Activated T-cell treated with anti-CD3 and anti-CD28 coated beads, Interleukin-2, amount 50 U/mL, for 72 hours (primary cell): Measurements from ENCODE around the gene ADGRV1. TPM values are rescaled to one million over a fixed set of nuclear protein-coding genes. Genes with fewer than 3 reads are reported as not detected.

ENCODE experiments used
- ATAC-seq, 2 donors: fragments of 150-1000 bp; cut with Tn5 transposase; replicated peaks in 1 of 2; 2 replicates each; pipeline ENCODE4 v1.10.0; 2021; ENCODE audit warnings: moderate library complexity in 2 of 2, mild to moderate bottlenecking in 1 of 2
- DNase-seq, 2 donors: peaks; one replicate each; pipeline ENCODE4 v3.0.0; 2021 to 2022; ENCODE audit warnings: mixed read lengths in 1 of 2
- H3K27ac Mint-ChIP-seq: one replicate; pipeline ENCODE4 v1.8.0; 2022; ENCODE audit warnings: mild to moderate bottlenecking, moderate library complexity, mixed read lengths
- H3K27me3 Mint-ChIP-seq: one replicate; pipeline ENCODE4 v1.8.0; 2022; ENCODE audit warnings: low read depth, mixed read lengths
- H3K36me3 Mint-ChIP-seq, 2 donors: one replicate each; pipeline ENCODE4 v1.8.0; 2022; ENCODE audit warnings: mixed read lengths in 2 of 2, mild to moderate bottlenecking in 1 of 2; ENCODE audit not compliant: insufficient read depth in 2 of 2
- H3K4me1 Mint-ChIP-seq: one replicate; pipeline ENCODE4 v1.8.0; 2022; ENCODE audit warnings: low read depth, mixed read lengths
- H3K4me3 Mint-ChIP-seq, 2 donors: one replicate each; pipeline ENCODE4 v1.8.0; 2022; ENCODE audit warnings: mild to moderate bottlenecking in 2 of 2, mixed read lengths in 2 of 2, moderate library complexity in 2 of 2
- H3K9me3 Mint-ChIP-seq, 2 donors: one replicate each; pipeline ENCODE4 v1.8.0; 2022; ENCODE audit warnings: mixed read lengths in 2 of 2
- total RNA-seq, 2 donors: library from RNA; stranded (reverse); gene quantifications; one replicate each; pipeline ENCODE4 v1.2.3, GENCODE V29; 2022

ADGRV1 gene
- total RNA-seq, 2 donors from 2014 or later: 0.12 to 0.21 TPM

DNA sequence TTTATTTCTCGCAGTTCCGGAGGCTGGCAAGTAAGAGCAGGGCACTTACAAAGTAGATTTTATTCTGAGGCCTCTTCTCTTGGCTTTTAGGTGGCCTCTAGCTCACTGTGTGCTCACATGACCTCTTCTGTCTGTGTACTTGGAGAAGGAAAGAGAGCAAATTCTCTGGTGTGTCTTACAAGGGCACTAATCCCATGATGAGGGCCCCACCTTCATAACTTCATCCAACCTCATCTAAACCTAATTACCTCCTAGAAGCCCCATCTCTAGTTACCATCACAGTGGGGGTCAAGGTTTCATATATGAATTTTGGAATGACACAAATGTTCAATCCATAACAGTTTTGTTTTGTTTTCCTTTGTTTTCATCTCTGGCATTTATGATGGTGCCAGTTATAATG, 376.1 kb downstream of the ADGRV1 start:
- Mint-ChIP-seq H3K4me1 (peaks cover 5% of the 10 kb centered on the region), H3K27ac (no peak overlapping the region), H3K9me3 (no peaks in the 10 kb centered on the region), H3K36me3 (no peaks in the 10 kb centered on the region), H3K4me3 (no peak overlapping the region), H3K27me3 (peaks cover 22% of the 10 kb centered on the region)
- DNase-seq: no peak
- ATAC-seq: no peak

- DNase-seq (no peak), ATAC-seq (no peak)
- H3K36me3 Mint-ChIP-seq: no peaks in the 10 kb centered on the region
- no peak overlapping the region for H3K4me3 Mint-ChIP-seq
- H3K27me3 Mint-ChIP-seq: peaks cover 14% of the 10 kb centered on the region
- H3K27ac Mint-ChIP-seq: no peak overlapping the region
- peaks cover 16% of the 10 kb centered on the region for H3K4me1 Mint-ChIP-seq
- H3K9me3 Mint-ChIP-seq: no peaks in the 10 kb centered on the region
These were observed 380.6 kb downstream of the ADGRV1 start for GRCh38 chr5:90939211-90939610.

DNA sequence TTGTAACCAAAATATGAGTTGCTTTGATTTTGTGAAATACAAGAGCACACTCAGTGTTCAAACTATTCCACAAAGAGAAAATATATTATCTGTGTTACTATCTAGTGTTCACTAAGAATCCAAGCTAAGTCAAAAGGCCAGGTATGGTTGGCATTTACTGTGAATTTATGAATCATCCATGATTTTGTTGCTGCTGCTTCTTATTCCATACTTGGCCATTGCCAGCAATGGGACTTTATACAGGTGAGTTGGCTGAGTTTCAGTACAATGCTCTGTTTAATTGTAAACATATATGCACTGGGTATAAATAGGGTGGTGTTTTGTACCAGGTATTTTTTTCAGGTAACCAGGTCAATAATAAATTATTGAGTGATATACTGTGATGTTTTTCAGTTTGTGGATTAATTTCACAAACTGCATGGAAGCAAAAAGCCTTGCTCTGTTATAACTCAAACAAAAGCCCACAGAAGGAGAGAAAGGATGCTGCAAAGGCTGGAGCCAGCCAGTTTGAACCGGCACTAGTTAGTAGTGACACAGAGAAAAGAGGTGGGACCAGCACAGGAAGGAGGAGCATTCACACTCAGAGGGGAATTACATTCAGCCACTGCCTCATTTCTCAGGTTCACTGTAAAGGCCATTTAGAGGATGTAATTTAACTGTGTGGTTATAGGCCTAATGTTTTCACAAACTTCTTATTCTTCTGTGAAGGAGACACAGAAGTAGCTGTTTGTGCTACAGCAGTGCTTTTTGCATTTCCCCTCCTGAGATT, 381.8 kb downstream of the ADGRV1 start:
- peak; percentile 57 to 60 for DNase-seq
- H3K27me3 Mint-ChIP-seq: peaks cover 14% of the 10 kb centered on the region
- H3K9me3 Mint-ChIP-seq: no peaks in the 10 kb centered on the region
- peak overlapping the region; percentile 42 to 72 for H3K4me3 Mint-ChIP-seq
- no peaks in the 10 kb centered on the region for H3K36me3 Mint-ChIP-seq
- peak overlapping the region; percentile 55 for H3K27ac Mint-ChIP-seq
- peaks cover 16% of the 10 kb centered on the region for H3K4me1 Mint-ChIP-seq
- peak; percentile 100 for ATAC-seq

- Mint-ChIP-seq H3K9me3 (no peaks in the 10 kb centered on the region), H3K4me3 (peak overlapping the region; percentile 10 to 72), H3K27ac (peak overlapping the region; percentile 55), H3K36me3 (no peaks in the 10 kb centered on the region), H3K27me3 (peaks cover 20% of the 10 kb centered on the region), H3K4me1 (peaks cover 16% of the 10 kb centered on the region)
- DNase-seq (no peak), ATAC-seq (no peak)
These were observed 382.6 kb downstream of the ADGRV1 start for GRCh38 chr5:90941002-90941720.

DNA sequence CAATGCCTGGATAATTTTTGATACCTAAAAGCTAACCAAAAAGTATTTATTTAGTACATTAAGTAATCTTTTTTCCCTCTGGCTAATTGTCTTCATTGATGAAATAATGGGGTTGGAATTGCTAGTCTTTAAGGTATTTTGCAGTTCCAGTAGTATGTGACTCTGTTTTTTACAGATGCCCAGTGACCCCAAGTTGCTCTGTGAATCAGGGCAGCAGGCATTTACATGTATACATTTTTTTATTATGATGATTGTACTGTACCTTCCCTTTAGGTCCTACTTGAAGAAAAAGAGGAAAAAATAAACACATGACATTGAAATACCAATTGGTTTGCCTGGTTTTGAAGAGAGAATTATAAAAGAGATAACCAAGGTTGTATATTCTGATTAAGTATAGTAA, 385.5 kb downstream of the ADGRV1 start:
- peaks cover 16% of the 10 kb centered on the region for H3K4me1 Mint-ChIP-seq
- no peaks in the 10 kb centered on the region for H3K36me3 Mint-ChIP-seq
- no peak overlapping the region for H3K4me3 Mint-ChIP-seq
- no peak for DNase-seq
- H3K9me3 Mint-ChIP-seq: no peaks in the 10 kb centered on the region
- ATAC-seq: no peak
- no peak overlapping the region for H3K27ac Mint-ChIP-seq
- peaks cover 29% of the 10 kb centered on the region for H3K27me3 Mint-ChIP-seq

DNA sequence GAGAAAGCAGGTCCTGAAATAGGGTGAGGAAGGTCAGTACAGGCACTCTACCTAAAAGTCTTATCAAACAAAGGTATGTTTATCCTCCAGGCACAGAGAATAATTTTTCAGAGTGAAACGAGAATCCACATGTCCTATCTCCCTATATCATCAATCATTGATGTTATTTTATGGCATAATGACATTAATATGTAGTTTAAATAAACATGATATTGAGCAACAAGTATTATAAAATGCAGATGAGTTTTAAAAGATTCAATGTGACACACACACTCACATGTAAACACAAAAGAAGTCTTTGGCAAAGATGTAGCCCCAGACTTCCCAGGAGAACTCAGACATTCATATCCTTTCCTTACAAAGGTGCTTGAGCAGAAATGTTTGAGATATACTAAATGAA, 389.1 kb downstream of the ADGRV1 start:
- Mint-ChIP-seq H3K27ac (no peak overlapping the region), H3K36me3 (no peaks in the 10 kb centered on the region), H3K4me1 (no peaks in the 10 kb centered on the region), H3K9me3 (no peaks in the 10 kb centered on the region), H3K4me3 (no peak overlapping the region), H3K27me3 (peaks cover 33% of the 10 kb centered on the region)
- no peak for DNase-seq
- ATAC-seq: no peak

- ATAC-seq (no peak), DNase-seq (no peak)
- Mint-ChIP-seq H3K36me3 (no peaks in the 10 kb centered on the region), H3K4me1 (no peaks in the 10 kb centered on the region), H3K27me3 (peaks cover 38% of the 10 kb centered on the region), H3K9me3 (no peaks in the 10 kb centered on the region), H3K27ac (no peak overlapping the region), H3K4me3 (no peak overlapping the region)
These were observed 390.4 kb downstream of the ADGRV1 start for GRCh38 chr5:90948969-90949368.

- H3K4me3 Mint-ChIP-seq: no peak overlapping the region
- H3K4me1 Mint-ChIP-seq: no peaks in the 10 kb centered on the region
- ATAC-seq (no peak), DNase-seq (no peak)
- H3K27me3 Mint-ChIP-seq: peaks cover 38% of the 10 kb centered on the region
- H3K9me3 Mint-ChIP-seq: no peaks in the 10 kb centered on the region
- no peak overlapping the region for H3K27ac Mint-ChIP-seq
- no peaks in the 10 kb centered on the region for H3K36me3 Mint-ChIP-seq
These were observed 391.1 kb downstream of the ADGRV1 start for GRCh38 chr5:90949469-90950358.

GRCh38 chr5:90955001-90955635, 396.5 kb downstream of the ADGRV1 start:
- Mint-ChIP-seq H3K4me3 (no peak overlapping the region), H3K27ac (no peak overlapping the region), H3K4me1 (peaks cover 8% of the 10 kb centered on the region), H3K27me3 (peaks cover 24% of the 10 kb centered on the region), H3K36me3 (no peaks in the 10 kb centered on the region), H3K9me3 (no peaks in the 10 kb centered on the region)
- ATAC-seq (no peak), DNase-seq (no peak)

GRCh38 chr5:90956511-90957097, 398.0 kb downstream of the ADGRV1 start:
- H3K4me3 Mint-ChIP-seq: peak overlapping the region; percentile 4 to 63
- H3K27ac Mint-ChIP-seq: peak overlapping the region; percentile 71
- DNase-seq (no peak), ATAC-seq (peak; percentile 47 to 74)
- H3K27me3 Mint-ChIP-seq: peaks cover 36% of the 10 kb centered on the region
- no peaks in the 10 kb centered on the region for H3K9me3 Mint-ChIP-seq
- peaks cover 8% of the 10 kb centered on the region for H3K4me1 Mint-ChIP-seq
- H3K36me3 Mint-ChIP-seq: no peaks in the 10 kb centered on the region

- DNase-seq (no peak), ATAC-seq (no peak)
- Mint-ChIP-seq H3K4me3 (no peak overlapping the region), H3K9me3 (no peaks in the 10 kb centered on the region), H3K36me3 (no peaks in the 10 kb centered on the region), H3K27ac (no peak overlapping the region), H3K27me3 (peaks cover 33% of the 10 kb centered on the region), H3K4me1 (peaks cover 8% of the 10 kb centered on the region)
These were observed 399.3 kb downstream of the ADGRV1 start for GRCh38 chr5:90957906-90958305.

DNA sequence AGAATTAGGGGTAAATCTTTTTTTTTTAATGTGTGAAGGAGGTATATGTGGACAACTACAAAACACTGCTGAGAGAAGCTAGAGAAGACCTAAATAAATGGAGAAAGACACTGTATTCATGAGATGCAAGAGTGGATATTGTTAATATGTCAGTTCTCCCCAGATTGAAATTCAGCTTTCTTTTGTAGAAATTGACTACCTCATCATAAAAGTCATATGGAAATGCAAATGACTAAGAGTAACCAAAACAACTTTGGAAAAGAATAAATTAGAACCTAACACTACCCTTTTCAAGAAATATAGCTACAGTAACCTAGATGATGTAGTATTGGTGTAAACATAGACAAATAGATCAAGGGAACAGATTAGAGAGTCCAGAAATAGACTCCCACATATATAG, 400.7 kb downstream of the ADGRV1 start:
- ATAC-seq: no peak
- no peak overlapping the region for H3K27ac Mint-ChIP-seq
- no peaks in the 10 kb centered on the region for H3K9me3 Mint-ChIP-seq
- H3K4me3 Mint-ChIP-seq: no peak overlapping the region
- peaks cover 33% of the 10 kb centered on the region for H3K27me3 Mint-ChIP-seq
- no peak for DNase-seq
- peaks cover 8% of the 10 kb centered on the region for H3K4me1 Mint-ChIP-seq
- no peaks in the 10 kb centered on the region for H3K36me3 Mint-ChIP-seq
